K562 (cell line): ENCODE data around the gene TMEM89. TPM values are rescaled to one million over a fixed set of nuclear protein-coding genes. Genes with fewer than 3 reads are reported as not detected.

Experiments
- ATAC-seq: fragments of 200-7000 bp; cut with Tn5 transposase; 3 replicates; pipeline ENCODE4 v1.9.1; 2020; ENCODE audit warnings: moderate library complexity
- BruUV-seq: library from RNA; stranded (reverse); fragments of 400-500 nt; replicated peaks from 2 replicates; lab custom pipeline; 2021; lab: Mats Ljungman, UMichigan
- CTCF ChIA-PET: fragments of 300-600 bp; formaldehyde crosslinking; extraction: SDS; loops from one replicate; lab custom pipeline; 2021; ENCODE audit warnings: low intra/inter-chr PET ratio; lab: Yijun Ruan, JAX
- POLR2A ChIA-PET: fragments of 300-600, 350-650 bp; sonication (Branson Sonifier 250); formaldehyde crosslinking; extraction: SDS; loops from one replicate; lab custom pipeline; 2021; ENCODE audit warnings: antibody characterized with exemption, inconsistent platforms; lab: Yijun Ruan, JAX
- DNase-seq, 4 experiments: peaks; one replicate each; pipeline versions ENCODE4 v3.0.0 to v3.0.0-alpha.2; 2011 to 2018; ENCODE audit warnings: low spot score in 3 of 4, mixed read lengths in 3 of 4; ENCODE audit errors: extremely low read depth in 1 of 4
- FAIRE-seq: peaks from 2 replicates; lab custom pipeline; 2011; peaks lifted over from hg19 to GRCh38; lab: Jason Lieb, UNC
- H2AFZ ChIP-seq: 2 replicates; pipeline ENCODE4 v1.6.0; 2011; ENCODE audit warnings: low read depth, low read length, control low read depth, inconsistent platforms
- H3K27ac ChIP-seq: fragments of 200-600 bp; 3 replicates; pipeline ENCODE4 v1.8.0; 2011; ENCODE audit warnings: low read depth, mild to moderate bottlenecking, control low read depth, inconsistent platforms, low read length, moderate library complexity, mixed read lengths; ENCODE audit errors: extremely low read depth
- H3K27me3 ChIP-seq, 2 experiments: fragments of 300-600 bp in 1 of 2; 2 replicates in 1 of 2; 3 replicates in 1 of 2; pipeline versions ENCODE4 v1.6.0 to v1.8.0; 2011; ENCODE audit warnings: inconsistent platforms in 2 of 2, low read length in 2 of 2, mild to moderate bottlenecking in 1 of 2, mixed read lengths in 1 of 2, moderate library complexity in 1 of 2; ENCODE audit not compliant: control insufficient read depth in 2 of 2, insufficient read depth in 2 of 2
- H3K36me3 ChIP-seq: fragments of 300-600 bp; 3 replicates; pipeline ENCODE4 v1.8.0; 2011; ENCODE audit warnings: mild to moderate bottlenecking, low read length, inconsistent platforms; ENCODE audit not compliant: control insufficient read depth, insufficient read depth
- H3K4me1 ChIP-seq, 2 experiments: fragments of 200-600 bp in 1 of 2; replicated peaks in 1 of 2; 2 replicates in 1 of 2; 3 replicates in 1 of 2; pipeline versions ENCODE4 v1.5.1 to v1.8.0; 2011; ENCODE audit warnings: inconsistent platforms in 2 of 2, low read length in 2 of 2, mild to moderate bottlenecking in 1 of 2, mixed read lengths in 1 of 2, moderate library complexity in 1 of 2; ENCODE audit not compliant: control insufficient read depth in 2 of 2, insufficient read depth in 2 of 2
- H3K4me2 ChIP-seq: 2 replicates; pipeline ENCODE4 v1.6.1; 2011; ENCODE audit warnings: low read length, control low read depth, inconsistent platforms, mixed read lengths; ENCODE audit not compliant: insufficient read depth
- H3K4me3 ChIP-seq: fragments of 200-600 bp; sonication (generic), shearing (Covaris generic); 2 replicates; pipeline ENCODE4 v1.5.1; 2016; ENCODE audit warnings: control low read depth, inconsistent platforms
- H3K79me2 ChIP-seq: fragments of 200-600 bp; 3 replicates; pipeline ENCODE4 v1.8.0; 2011; ENCODE audit warnings: low read length, inconsistent platforms; ENCODE audit not compliant: control insufficient read depth, insufficient read depth
- H3K9ac ChIP-seq, 2 experiments: 2 replicates each; pipeline versions ENCODE4 v1.6.0 to v1.6.1; 2011; ENCODE audit warnings: low read depth in 2 of 2, low read length in 2 of 2, control low read depth in 1 of 2, inconsistent platforms in 1 of 2, mild to moderate bottlenecking in 1 of 2, mixed read lengths in 1 of 2; ENCODE audit not compliant: insufficient read depth in 1 of 2
- H3K9me1 ChIP-seq: one replicate; pipeline ENCODE4 v1.6.0; 2011; ENCODE audit warnings: inconsistent platforms, mild to moderate bottlenecking, low read length, moderate library complexity; ENCODE audit not compliant: control insufficient read depth, insufficient read depth
- H3K9me3 ChIP-seq: replicated peaks from 2 replicates; pipeline ENCODE4 v1.5.1; 2011; ENCODE audit warnings: low read depth, low read length, inconsistent platforms; ENCODE audit not compliant: control insufficient read depth, insufficient read depth
- H4K20me1 ChIP-seq: replicated peaks from 2 replicates; pipeline ENCODE4 v1.6.1; 2011; ENCODE audit warnings: low read length, inconsistent platforms, mixed read lengths; ENCODE audit not compliant: control insufficient read depth, insufficient read depth
- ATF1 ChIP-seq, 2 experiments: fragments of 450-650 bp in 1 of 2; IDR thresholded peaks; 2 replicates each; pipeline ENCODE4 v1.6.1; 2016; ENCODE audit warnings: missing compliant biosample characterization in 1 of 2, missing genetic modification characterization in 1 of 2
- HNRNPUL1 ChIP-seq: fragments of 200-400 bp; formaldehyde crosslinking; IDR thresholded peaks from 2 replicates; pipeline ENCODE4 v1.6.1; 2017; ENCODE audit warnings: low read length
- NFATC3 ChIP-seq: fragments of 450-650 bp; IDR thresholded peaks from 2 replicates; pipeline ENCODE4 v1.6.1; 2017; ENCODE audit warnings: mild to moderate bottlenecking
- PCBP1 ChIP-seq: fragments of 200-400 bp; formaldehyde crosslinking; IDR thresholded peaks from 2 replicates; pipeline ENCODE4 v1.6.1; 2018; ENCODE audit warnings: mild to moderate bottlenecking, low read depth, low read length; ENCODE audit not compliant: poor library complexity, severe bottlenecking
- RBBP5 ChIP-seq: fragments of 200-600 bp; sonication (generic); IDR thresholded peaks from 2 replicates; pipeline ENCODE4 v1.6.1; 2012; ENCODE audit warnings: borderline replicate concordance, mild to moderate bottlenecking, low read length, control low read depth, inconsistent platforms; ENCODE audit not compliant: insufficient read depth, poor library complexity, severe bottlenecking
- TEAD2 ChIP-seq: fragments of 450-650 bp; IDR thresholded peaks from 2 replicates; pipeline ENCODE4 v1.6.1; 2016; ENCODE audit warnings: missing genetic modification characterization, control low read depth, missing compliant biosample characterization
- WGBS: fragments of 100-300 bp; shearing (Covaris generic); methylation state at CpG from one replicate; pipeline ENCODE4 v1.1.6; 2016; ENCODE audit warnings: low coverage, mixed read lengths; ENCODE audit not compliant: insufficient coverage; ENCODE audit errors: missing lambda C conversion rate; 5-methylcytosine and 5-hydroxymethylcytosine counted together
- in situ Hi-C: fragments of 300-500 bp; cut with MboI; formaldehyde crosslinking; loops from 4 replicates; pipeline ENCODE4 v1.15.0; 2018; ENCODE audit warnings: inconsistent platforms, mixed read lengths
- intact Hi-C: fragments of 100-400 bp; cut with micrococcal nuclease; formaldehyde crosslinking; loops from 2 replicates; pipeline ENCODE4 v1.14.2; 2022
- polyA plus RNA-seq, 8 experiments: library from polyadenylated mRNA; depleted of rRNA in 4 of 8; stranded (reverse) in 5 of 8; unstranded in 3 of 8; fragments of >200 nt; fragmentation: Nextera tagmentation in 2 of 8; fragmentation: Illumina TruSeq in 1 of 8; extraction: Ambion mirVana in 2 of 8; extraction: Trizol in 1 of 8; gene quantifications; 2 replicates each; pipeline versions ENCODE4 v1.2.1 to v1.2.3, GENCODE V29; 2011 to 2014; ENCODE audit warnings: inconsistent platforms in 1 of 8, missing spikeins in 1 of 8
- total RNA-seq, 7 experiments: library from RNA; depleted of rRNA in 6 of 7; stranded (reverse); fragments of >200 nt in 6 of 7; fragmentation: Illumina TruSeq in 2 of 7; extraction: Trizol in 2 of 7; gene quantifications; 2 replicates each; pipeline versions ENCODE4 v1.2.1 to v1.2.3, GENCODE V29; 2011 to 2021; ENCODE audit warnings: low replicate concordance in 1 of 7

TMEM89 gene
- total and polyA plus RNA-seq, 9 of the 15 experiments (the other 6 are each of a cell fraction or from before 2014, with no cell fraction given), result not detected

- FAIRE-seq (no peak), DNase-seq (no peak), ATAC-seq (no peak)
- Histone ChIP-seq H3K36me3 (no peaks in the 10 kb centered on the region), H3K9ac (no peak overlapping the region), H3K4me1 (peaks cover 0 to 17% of the 10 kb centered on the region in 2 experiments; a peak in 2 of 5 replicates), H3K4me3 (no peak overlapping the region), H3K79me2 (no peaks in the 10 kb centered on the region), H3K9me1 (no peaks in the 10 kb centered on the region), H4K20me1 (no peaks in the 10 kb centered on the region), H3K27ac (no peak overlapping the region), H3K4me2 (no peak overlapping the region), H3K27me3 (no peaks in the 10 kb centered on the region), H2AFZ (no peak overlapping the region), H3K9me3 (no peaks in the 10 kb centered on the region)
- WGBS, result 37% methylated on average over 9 of the region's 15 CpGs
- intact Hi-C loops (no loop called here), in situ Hi-C loops (no loop called here)
- ChIA-PET CTCF (no interaction called here), POLR2A (interaction anchor here (0.8 to 1.3 kb wide), 3 partner anchors 9 to 18 kb away, joined by 3 to 6 read pairs (median 5); partner anchors contain the start of gene SLC26A6)
- BruUV-seq, result no TSS peak
- TF ChIP-seq TEAD2 (tag), result no peak
- no peak for TF ChIP-seq PCBP1
- no peak for TF ChIP-seq ATF1 (CRISPR knock-in tag; IDR thresholded peaks at IDR 0.05)
- TF ChIP-seq ATF1 (tag; IDR thresholded peaks at IDR 0.05), result no peak
- TF ChIP-seq NFATC3, result no peak
- TF ChIP-seq HNRNPUL1, result no peak
- no peak for TF ChIP-seq RBBP5
Observed at GRCh38 chr3:48652923-48653715, 31.6 kb upstream of the TMEM89 start.
